GM18951 (cell line): Measurements from ENCODE around the gene MAPK6.

Source experiments
- POLR2A ChIP-seq: IDR thresholded peaks from 4 replicates; pipeline ENCODE4 v1.6.1; 2011; ENCODE audit warnings: mild to moderate bottlenecking; ENCODE audit not compliant: insufficient read length, insufficient read depth; ENCODE audit errors: extremely low read depth
- in situ Hi-C: fragments of 300-500 bp; cut with MboI; formaldehyde crosslinking; loops from one replicate; pipeline ENCODE4 v1.12.0; 2022; ENCODE audit warnings: low sequenced_read_pairs, mixed read lengths, inconsistent platforms; ENCODE audit not compliant: unreplicated experiment

Gene MAPK6

DNA sequence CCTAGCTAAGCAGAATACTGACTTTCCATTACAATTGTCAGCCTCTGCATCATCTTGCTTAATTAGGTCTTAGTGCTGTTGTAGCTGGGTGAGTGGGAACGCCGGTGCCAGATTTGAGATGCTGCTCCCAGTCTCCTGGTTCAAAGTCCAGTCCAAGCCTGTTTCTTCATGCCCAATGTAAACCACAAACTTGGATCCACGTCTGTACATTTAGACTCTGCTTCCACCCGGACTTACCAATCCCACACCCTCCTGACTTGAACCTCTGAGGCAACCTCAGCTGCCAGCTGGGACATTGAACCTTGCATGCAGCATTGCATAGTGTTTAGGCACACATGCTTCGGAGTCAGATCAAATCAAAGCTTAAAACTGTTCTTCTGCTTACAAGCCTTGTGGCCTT, 50.5 kb downstream of the MAPK6 start:
- no peak for TF ChIP-seq POLR2A
- in situ Hi-C loops: no loop called here

DNA sequence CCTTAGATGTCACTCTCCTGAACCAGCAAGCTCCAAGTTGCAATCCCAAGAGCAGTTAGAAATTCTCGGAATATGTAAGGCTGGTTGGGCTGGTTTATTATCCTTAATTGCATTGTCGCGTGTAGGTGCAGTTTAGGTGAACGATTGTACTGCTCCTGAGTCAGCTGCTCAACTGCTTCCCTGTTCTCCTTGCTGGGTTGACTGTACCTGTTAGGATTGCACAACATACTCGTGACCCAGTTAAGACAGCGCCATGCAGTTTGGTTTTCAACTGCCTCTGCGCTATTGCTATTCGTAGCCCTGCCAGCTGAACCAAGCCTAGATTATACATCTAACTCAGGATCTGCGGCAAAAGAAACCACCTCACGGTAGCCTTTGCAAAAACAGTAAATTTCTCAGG, 52.6 kb downstream of the MAPK6 start:
- TF ChIP-seq POLR2A: no peak
- in situ Hi-C loops: no loop called here

DNA sequence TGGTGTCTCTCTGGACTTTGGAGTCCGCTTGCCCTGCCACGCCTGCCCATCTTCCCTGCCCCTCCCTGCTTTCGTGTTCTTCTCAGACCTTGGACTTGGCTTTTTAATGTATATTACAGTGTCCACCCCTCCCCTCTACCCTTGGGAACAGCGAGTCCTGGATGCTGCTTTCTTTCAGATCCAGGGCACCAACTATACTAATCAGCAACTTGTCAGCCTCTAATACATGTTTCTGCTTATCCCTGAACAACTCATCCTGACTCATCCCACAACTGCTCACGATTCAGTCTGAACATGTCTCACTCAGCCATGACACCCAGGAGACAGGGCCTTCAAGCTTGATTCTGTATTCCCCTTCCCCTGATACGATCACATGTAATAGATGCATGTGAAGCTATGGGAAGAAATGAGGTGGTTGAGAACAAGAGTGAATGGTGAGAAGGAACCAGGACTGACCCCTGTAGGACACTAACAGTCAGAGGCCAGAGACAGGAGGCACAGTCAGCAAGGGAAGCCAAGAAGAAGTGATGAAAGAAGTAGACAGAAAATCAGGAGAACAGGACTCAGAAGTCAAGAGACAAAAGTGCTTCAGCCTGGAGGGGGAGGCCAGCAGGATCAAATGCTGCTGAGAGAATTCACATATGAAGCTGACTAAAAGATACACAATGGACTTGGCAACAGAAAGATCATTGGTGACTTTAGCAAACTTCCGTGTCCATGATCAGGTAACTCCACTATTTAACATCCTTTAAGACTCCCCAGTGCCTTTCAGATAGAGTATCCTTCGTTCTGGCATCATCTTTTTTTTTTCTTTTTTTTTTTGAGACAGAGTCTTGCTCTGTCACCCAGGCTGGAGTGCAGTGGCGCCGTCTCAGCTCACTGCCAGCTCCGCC, 58.1 kb downstream of the MAPK6 start:
- no peak for TF ChIP-seq POLR2A
- in situ Hi-C loops: loop anchor here (25.0 kb wide), 1 partner anchor 90 kb away; no protein-coding TSS in a partner anchor

DNA sequence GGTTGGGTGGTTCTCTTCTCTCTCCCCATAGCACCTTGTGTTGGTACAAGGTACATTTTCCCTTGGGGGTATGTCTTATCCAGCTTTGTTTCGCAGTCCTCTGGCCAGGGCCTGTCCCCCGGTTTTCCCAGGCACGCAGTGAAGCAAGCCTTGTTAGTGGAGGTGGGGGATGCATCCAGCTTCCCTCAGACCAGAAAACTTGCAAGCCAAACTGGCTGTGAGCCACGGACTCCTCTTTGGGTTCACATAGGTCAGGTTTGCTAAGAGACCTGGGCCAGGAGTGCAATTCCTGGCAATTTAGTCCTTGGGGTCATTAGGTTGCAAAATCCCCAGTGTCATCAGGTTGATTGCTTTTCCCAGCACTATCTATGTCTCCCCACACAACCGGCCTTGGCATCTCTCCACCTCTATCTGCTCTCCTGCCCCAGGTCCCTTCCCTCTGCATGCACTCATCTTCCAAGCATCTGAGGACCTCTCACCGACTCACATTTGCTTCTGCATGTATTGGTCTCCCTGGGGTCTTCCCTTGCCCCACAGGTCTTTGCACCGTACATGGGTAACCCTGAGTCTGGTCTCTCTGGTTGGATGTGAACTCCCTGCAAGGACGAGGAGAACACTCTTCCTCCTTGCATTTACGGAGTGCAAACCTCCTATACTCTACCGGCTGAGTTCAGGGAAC, 59.3 kb downstream of the MAPK6 start:
- TF ChIP-seq POLR2A: no peak
- in situ Hi-C loops: loop anchor here (25.0 kb wide), 1 partner anchor 91 kb away; no protein-coding TSS in a partner anchor

DNA sequence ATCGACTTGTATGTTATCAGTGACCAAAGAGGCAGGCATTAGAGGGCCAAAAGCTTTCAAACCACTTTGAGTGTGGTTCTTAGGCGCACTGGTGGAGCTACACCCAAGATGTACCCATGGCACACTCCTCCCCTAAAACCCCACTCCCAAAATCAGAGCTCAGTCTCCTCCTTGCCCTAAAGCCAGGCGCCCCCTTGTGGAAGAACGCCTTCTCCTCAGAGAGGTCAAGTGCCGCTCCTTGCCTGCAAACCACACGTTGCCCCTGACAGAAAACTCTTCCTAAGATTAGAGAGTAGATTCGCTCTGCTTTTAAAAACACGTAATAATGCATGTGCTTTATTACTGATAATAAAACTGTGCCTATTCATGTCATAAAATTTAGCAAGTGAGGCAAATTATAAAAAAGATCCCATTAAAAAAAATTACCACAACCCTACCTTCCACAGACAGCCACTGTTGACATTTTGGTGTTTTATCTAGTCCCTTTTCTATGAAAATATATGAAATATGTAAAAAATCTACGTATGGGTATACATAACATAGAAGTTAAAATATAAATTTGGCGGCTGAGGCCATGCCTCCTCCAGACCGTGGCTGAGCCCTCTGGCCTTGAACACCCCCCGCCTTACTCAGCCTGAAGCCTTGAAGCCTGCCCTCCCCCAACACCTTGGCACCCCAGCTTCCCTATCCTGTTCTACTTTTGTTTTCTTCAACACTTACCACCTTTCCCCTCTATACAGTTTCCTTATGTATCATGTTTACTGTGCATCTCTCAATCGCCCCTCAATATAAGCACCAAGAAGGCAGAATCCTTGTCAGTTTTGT, 60.1 kb downstream of the MAPK6 start:
- no peak for TF ChIP-seq POLR2A
- in situ Hi-C loops: loop anchor here (25.0 kb wide), 1 partner anchor 92 kb away; no protein-coding TSS in a partner anchor

GRCh38 chr15:52080031-52080430, 61.0 kb downstream of the MAPK6 start:
- TF ChIP-seq POLR2A: no peak
- in situ Hi-C loops: loop anchor here (25.0 kb wide), 1 partner anchor 93 kb away; no protein-coding TSS in a partner anchor

GRCh38 chr15:52080706-52081392, 61.8 kb downstream of the MAPK6 start:
- no peak for TF ChIP-seq POLR2A
- in situ Hi-C loops: loop anchor here (25.0 kb wide), 1 partner anchor 94 kb away; no protein-coding TSS in a partner anchor

DNA sequence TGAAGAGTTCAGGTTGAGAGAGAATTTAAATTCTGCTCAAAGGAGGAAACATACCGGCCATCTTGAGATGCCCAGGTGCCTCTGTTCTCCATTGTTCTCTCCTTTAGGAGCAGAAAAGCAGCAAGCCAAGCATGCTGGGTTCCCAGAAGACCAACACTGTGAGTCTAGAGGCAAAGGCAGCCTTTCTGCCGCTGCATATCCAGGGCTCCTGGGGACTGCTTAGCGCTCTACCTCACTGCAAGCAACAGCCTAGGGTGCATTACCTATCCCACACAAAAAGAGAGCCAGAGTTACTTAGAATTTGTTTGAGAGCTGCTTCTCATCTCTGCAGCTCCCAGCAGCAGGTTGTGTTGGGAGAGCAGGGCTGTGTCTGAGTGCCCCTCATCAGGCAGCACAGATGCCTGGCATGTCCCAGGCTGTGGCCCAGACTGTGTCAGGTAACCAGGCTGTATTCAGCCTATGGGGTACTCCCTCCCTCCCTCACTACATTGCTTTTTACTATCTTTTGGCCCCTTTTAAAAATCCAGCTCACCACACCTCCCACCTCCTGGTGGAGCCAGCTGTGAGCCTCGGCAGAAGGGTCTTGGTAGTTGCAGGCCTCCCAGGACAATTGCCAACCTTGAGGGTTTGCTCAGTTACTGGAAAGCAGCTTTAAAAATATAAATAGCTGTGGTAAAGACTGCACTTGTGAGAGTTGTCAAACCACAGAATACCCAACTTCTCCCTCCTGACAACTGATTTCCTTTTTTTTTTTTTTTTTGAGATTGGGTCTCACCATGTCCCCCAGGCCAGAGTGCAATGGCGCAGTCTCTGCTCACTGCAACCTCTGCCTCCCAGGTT, 63.4 kb downstream of the MAPK6 start:
- in situ Hi-C loops: loop anchor here (25.0 kb wide), 1 partner anchor 95 kb away; no protein-coding TSS in a partner anchor
- no peak for TF ChIP-seq POLR2A

DNA sequence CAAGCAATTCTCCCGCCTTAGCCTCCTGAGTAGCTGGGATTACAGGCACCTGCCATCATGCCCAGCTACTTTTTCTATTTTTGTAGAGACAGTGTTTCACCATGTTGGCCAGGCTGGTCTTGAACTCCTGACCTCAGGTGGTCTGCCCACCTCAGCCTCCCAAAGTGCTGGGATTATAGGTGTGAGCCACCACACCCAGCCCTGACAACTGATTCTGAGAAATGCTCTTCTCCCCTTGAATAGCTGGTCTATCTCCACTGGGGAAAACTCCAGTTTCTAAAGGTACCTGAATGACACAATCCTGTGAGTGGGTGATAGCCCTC, 64.0 kb downstream of the MAPK6 start:
- in situ Hi-C loops: loop anchor here (25.0 kb wide), 1 partner anchor 96 kb away; no protein-coding TSS in a partner anchor

GRCh38 chr15:52083603-52084002, 64.6 kb downstream of the MAPK6 start:
- TF ChIP-seq POLR2A: no peak
- in situ Hi-C loops: loop anchor here (25.0 kb wide), 1 partner anchor 96 kb away; no protein-coding TSS in a partner anchor

GRCh38 chr15:52085299-52085698, 66.3 kb downstream of the MAPK6 start:
- in situ Hi-C loops: loop anchor here (25.0 kb wide), 1 partner anchor 98 kb away; no protein-coding TSS in a partner anchor
- TF ChIP-seq POLR2A: no peak
